SK-N-SH (cell line): ENCODE measurements around the gene BICD2.
A peak's percentile ranks its signal among the peaks of the same experiment; 100 is the strongest.

Experiments used
- CTCF ChIP-seq: fragments of 200-600 bp; sonication (generic); IDR thresholded peaks from 2 replicates; pipeline ENCODE4 v1.6.1; 2017; ENCODE audit warnings: antibody characterized with exemption, mild to moderate bottlenecking, moderate library complexity
- SIN3A ChIP-seq: IDR thresholded peaks from 2 replicates; pipeline ENCODE4 v1.6.1; 2012; ENCODE audit warnings: low read depth, mild to moderate bottlenecking, low read length, moderate library complexity, borderline replicate concordance
- TEAD4 ChIP-seq: IDR thresholded peaks from 2 replicates; pipeline ENCODE4 v1.4.0; 2012; ENCODE audit warnings: mild to moderate bottlenecking, borderline replicate concordance; ENCODE audit not compliant: insufficient read depth
- USF1 ChIP-seq: IDR thresholded peaks from 2 replicates; pipeline ENCODE4 v1.4.0; 2012; ENCODE audit warnings: low read depth, borderline replicate concordance
- YY1 ChIP-seq: IDR thresholded peaks from 2 replicates; pipeline ENCODE4 v1.4.0; 2012; ENCODE audit warnings: low read depth, mild to moderate bottlenecking
- TF ChIP-seq, protein P1 (sequence below): IDR thresholded peaks from 2 replicates; pipeline ENCODE4; 2012

DNA sequence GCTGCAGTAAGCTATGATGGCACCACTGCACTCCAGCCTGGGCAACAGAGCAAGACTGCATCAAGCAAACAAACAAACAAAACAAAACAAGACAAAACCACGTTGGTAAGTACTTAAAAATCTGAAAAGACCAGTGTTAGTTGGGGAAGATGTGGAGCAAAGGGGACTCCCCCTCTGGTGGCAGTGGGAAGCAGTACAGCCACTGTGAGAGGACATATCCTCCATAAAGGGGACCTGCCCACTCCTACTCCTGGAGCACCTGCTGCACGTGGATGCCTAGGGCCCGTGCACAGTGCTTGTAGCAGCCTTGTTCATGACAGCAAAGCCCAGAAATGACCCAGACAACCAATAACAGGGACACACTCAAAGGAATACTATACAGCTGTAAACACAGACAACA is 77.7 kb downstream of the BICD2 start:
- TF ChIP-seq USF1: no peak
- TF ChIP-seq SIN3A: no peak
- TF ChIP-seq CTCF: peak; percentile 36; the same call in 1 of the 2 replicates
- TF ChIP-seq, protein P1, sequence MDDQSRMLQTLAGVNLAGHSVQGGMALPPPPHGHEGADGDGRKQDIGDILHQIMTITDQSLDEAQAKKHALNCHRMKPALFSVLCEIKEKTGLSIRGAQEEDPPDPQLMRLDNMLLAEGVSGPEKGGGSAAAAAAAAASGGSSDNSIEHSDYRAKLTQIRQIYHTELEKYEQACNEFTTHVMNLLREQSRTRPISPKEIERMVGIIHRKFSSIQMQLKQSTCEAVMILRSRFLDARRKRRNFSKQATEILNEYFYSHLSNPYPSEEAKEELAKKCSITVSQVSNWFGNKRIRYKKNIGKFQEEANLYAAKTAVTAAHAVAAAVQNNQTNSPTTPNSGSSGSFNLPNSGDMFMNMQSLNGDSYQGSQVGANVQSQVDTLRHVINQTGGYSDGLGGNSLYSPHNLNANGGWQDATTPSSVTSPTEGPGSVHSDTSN: no peak
- no peak for TF ChIP-seq TEAD4
- TF ChIP-seq YY1: no peak
